HG03457 (cell line): ENCODE data around the gene INPP5F.

Experiments used
- ATAC-seq: cut with Tn5 transposase; IDR thresholded peaks from one replicate; pipeline ENCODE4 v1.9.1; 2021; ENCODE audit warnings: moderate number of reproducible peaks; ENCODE audit not compliant: unreplicated experiment

Gene INPP5F

GRCh38 chr10:119737823-119738222 is 12.0 kb downstream of the INPP5F start:
- ATAC-seq: no peak

DNA sequence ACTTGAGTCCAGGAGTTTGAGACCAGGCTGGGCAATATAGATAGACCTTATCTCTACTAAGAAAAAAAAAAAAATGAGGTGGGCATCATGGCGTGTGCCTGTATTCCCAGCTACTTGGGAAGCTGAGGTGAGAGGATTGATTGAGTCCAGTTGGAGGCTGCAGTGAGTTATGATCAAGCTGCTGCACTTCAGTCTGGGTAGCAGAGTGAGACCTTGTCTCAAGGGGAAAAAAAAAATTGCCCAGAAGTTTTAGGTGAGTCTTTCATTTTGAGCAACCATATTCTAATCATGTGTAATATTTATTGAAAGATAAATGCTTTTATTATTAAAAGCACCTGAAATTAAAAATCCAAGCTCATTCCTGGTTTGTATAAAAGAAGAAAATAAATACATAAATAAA is 13.1 kb downstream of the INPP5F start:
- ATAC-seq: no peak

DNA sequence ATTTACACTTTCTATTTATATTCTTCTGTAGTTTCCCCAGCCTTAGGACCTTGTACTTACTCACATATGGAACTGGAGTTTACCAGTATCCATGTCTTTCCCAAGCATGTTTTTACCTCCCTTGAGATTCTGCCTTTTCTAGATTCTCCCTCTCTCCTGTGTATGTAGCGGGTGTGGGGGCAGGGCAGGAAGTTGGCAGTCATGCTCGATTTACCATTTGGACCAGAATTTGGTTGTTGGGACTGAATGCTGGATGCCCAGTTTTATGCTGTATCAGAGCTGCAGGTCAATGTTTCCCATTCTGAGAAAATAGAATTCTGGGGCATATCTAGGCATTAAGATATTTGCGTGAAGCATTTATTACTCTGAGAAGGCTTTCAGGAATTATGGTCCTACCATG is 14.2 kb downstream of the INPP5F start:
- ATAC-seq: no peak

- no peak for ATAC-seq
Measured at GRCh38 chr10:119742947-119743648, 17.2 kb downstream of the INPP5F start.

DNA sequence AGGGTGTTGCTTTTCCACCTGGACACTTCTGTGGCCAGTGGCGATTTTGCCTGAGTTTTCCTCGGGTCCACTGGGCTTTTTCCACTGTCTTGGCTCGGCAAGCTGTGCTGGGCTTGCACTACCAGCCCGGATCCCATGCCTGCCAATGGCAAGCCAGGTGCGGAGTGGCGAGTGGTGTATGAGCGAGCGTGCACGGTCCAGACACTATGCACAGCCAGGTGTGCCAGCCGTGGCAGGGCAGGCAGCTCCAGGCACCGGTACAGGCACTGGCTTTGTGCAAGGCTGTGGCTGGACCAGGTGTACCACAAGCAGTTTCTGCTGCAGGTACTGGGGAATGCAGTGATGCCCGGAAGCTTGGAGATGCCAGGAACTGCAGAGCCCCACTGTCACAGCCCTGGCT is 22.1 kb downstream of the INPP5F start:
- ATAC-seq: no peak

- ATAC-seq: no peak
Measured at GRCh38 chr10:119748871-119749270, 23.0 kb downstream of the INPP5F start.

GRCh38 chr10:119749455-119749854 is 23.6 kb downstream of the INPP5F start:
- no peak for ATAC-seq

GRCh38 chr10:119750391-119751230 is 24.8 kb downstream of the INPP5F start:
- no peak for ATAC-seq

GRCh38 chr10:119753309-119753708 is 27.5 kb downstream of the INPP5F start:
- ATAC-seq: no peak

GRCh38 chr10:119754085-119754484 is 28.2 kb downstream of the INPP5F start:
- no peak for ATAC-seq

- no peak for ATAC-seq
Measured at GRCh38 chr10:119754936-119755335, 29.1 kb downstream of the INPP5F start.

- no peak for ATAC-seq
Measured at GRCh38 chr10:119755446-119755845, 29.6 kb downstream of the INPP5F start.

GRCh38 chr10:119758448-119759195 is 32.8 kb downstream of the INPP5F start:
- no peak for ATAC-seq

- no peak for ATAC-seq
Measured at GRCh38 chr10:119759832-119760231, 34.0 kb downstream of the INPP5F start.

DNA sequence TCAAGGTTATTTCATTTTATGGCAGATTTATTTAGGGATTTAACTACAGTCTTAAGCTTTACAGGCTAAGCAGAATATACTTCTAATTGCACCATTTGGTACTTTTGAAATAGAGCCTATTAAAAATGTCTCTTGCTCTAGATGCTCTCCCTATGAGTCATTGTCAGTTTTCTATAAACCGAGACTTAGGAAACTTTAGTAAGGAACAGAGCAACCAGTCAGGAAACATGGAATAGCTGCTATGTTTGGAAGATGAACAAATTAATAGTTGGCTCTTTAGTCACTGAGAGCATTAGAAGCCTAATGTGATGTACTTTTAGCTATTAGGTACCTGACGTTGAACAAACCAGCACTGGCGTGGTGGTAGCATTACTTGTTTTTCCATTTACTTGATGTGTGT is 35.3 kb downstream of the INPP5F start:
- ATAC-seq: no peak

- no peak for ATAC-seq
Measured at GRCh38 chr10:119762035-119762434, 36.2 kb downstream of the INPP5F start.

DNA sequence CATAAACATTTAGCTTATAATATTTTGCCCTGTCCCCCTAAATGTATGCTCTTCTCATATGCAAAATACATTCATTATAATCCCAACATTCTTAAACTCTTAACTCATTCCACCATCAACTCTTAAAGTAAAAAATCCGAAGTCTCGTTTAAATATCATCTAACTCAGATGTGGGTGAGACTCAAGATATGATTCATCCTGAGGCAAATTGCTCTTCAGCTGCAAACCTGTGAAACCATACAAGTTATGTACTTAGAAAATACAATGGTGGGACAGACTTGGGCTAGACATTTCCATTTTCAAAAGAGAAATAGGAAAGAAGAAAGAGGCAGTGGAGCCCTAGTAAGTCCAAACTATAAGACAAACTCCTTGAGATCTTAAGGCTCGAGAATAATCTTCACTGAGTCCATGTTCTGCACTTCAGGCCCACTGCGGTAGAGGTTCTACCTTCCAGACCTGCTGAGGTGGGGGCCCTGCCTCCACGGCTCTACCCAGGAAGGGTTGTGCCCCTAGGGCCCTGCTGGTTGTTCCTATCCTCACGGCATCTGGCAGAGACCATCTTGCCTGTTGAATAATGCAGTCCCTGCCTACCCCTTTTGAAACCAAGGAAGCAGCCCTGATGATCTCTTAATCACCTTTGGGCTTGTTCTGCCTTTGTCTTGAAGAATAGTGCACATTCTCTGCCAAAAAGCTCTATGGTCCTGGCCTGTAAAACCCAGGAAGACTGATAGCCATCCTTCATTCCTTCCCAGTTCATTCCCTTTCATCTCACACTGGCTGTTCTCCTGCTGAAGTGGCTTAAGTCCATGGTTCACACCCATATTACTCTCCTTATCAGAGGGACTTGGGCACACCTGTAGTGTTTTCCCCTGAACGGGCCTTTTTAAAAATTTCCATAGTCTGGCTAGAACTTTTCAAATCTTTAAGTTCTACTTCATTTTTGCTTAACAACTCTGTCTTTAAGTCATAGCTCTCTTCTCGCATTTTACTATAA is 37.3 kb downstream of the INPP5F start:
- no peak for ATAC-seq

GRCh38 chr10:119768455-119769094 is 42.7 kb downstream of the INPP5F start:
- ATAC-seq: no peak

DNA sequence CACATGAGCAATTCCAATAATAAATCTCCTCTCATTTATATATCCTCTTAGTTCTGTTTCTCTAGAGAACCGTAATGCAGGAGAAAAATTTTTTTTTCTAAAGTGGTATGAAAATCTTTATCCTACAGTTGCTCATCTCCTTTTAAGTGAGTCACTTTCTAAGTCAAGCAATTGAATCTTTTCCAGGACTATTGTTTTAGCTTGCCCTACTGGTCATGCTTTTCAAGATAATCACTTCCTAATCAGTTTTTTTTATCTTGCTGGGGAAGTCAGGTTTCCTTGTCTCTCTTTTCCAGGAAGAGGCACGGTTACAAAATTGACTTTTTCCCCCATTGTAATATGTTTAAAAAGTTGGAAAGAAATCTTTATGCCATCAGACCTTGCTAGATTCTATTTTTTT is 44.0 kb downstream of the INPP5F start:
- no peak for ATAC-seq

GRCh38 chr10:119770928-119771327 is 45.1 kb downstream of the INPP5F start:
- no peak for ATAC-seq
